ENCODE results near the gene ROBO2. TPM values are rescaled to one million over a fixed set of nuclear protein-coding genes. Genes with fewer than 3 reads are reported as not detected.

ROBO2 gene
- total and polyA plus RNA-seq, 3 donors from 2014 or later, result 16.1 to 23.3 (median 17.7) TPM

DNA sequence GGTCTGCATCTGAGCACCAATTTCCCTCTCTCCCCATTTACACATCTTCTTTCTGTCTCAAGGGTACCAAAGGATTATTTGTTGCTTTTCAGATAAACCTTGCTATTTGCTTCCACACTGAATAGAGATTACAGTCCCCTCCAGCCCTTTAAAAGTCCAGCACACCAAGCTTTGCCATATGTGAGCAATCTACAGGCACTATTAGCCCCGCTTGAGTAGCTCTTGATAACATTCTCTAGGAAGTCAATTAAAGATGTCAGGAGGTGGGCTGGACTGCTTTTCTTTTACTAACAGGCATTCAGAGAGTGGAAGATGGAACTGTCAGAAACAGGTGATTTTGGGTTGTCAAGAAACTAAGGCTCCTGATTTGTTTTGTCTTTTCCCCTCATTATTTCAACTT, 417.0 kb downstream of the ROBO2 start:
- TF ChIP-seq, protein P1, sequence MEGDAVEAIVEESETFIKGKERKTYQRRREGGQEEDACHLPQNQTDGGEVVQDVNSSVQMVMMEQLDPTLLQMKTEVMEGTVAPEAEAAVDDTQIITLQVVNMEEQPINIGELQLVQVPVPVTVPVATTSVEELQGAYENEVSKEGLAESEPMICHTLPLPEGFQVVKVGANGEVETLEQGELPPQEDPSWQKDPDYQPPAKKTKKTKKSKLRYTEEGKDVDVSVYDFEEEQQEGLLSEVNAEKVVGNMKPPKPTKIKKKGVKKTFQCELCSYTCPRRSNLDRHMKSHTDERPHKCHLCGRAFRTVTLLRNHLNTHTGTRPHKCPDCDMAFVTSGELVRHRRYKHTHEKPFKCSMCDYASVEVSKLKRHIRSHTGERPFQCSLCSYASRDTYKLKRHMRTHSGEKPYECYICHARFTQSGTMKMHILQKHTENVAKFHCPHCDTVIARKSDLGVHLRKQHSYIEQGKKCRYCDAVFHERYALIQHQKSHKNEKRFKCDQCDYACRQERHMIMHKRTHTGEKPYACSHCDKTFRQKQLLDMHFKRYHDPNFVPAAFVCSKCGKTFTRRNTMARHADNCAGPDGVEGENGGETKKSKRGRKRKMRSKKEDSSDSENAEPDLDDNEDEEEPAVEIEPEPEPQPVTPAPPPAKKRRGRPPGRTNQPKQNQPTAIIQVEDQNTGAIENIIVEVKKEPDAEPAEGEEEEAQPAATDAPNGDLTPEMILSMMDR (IDR thresholded peaks at IDR 0.05), result no peak
- no peak for TF ChIP-seq POLR2A (IDR thresholded peaks at IDR 0.05)
- WGBS, 2 donors, result 71 to 93% methylated on average over 1 of the region's 1 CpG
- H3K4me3 ChIP-seq, result no peak overlapping the region
- no peaks in the 10 kb centered on the region for H3K27me3 ChIP-seq
- H3K27ac ChIP-seq, result no peak overlapping the region
- DNase-seq, result no peak
- intact Hi-C loops (cut with DNase I; ENCODE audit: low total_unique reads), result no loop called here
- no peaks in the 10 kb centered on the region for H3K36me3 ChIP-seq (ENCODE audit: low read depth, missing control alignments)
- no peaks in the 10 kb centered on the region for H3K4me1 ChIP-seq
- no peaks in the 10 kb centered on the region for H3K9me3 ChIP-seq

DNA sequence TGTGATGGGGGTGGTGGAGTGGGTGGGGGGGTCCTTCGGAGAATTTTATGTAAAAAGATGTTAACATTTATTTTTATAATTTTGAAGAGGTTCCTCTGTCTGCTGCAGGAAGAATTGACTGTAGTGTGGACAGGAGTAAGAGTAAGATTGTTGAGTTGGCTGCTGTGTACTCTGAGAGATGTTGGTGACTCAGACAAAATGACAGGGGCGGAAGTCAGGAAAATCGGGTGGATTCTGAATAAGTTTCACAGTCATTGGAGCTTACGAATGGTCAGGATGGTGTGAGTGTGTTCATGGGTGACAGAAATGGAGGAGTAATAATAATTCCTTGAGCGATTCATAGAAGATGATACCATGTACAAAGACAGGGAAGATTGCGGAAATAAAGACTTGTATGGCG, 420.0 kb downstream of the ROBO2 start:
- intact Hi-C loops (cut with DNase I; ENCODE audit: low total_unique reads), result no loop called here
- Histone ChIP-seq H3K9me3 (no peaks in the 10 kb centered on the region), H3K27ac (no peak overlapping the region), H3K4me1 (no peaks in the 10 kb centered on the region), H3K27me3 (no peaks in the 10 kb centered on the region), H3K36me3 (ENCODE audit: low read depth, missing control alignments) (no peaks in the 10 kb centered on the region), H3K4me3 (no peak overlapping the region)
- 93 to 97% methylated on average over 6 to 7 of the region's 7 CpGs for WGBS, 2 donors
- no peak for TF ChIP-seq POLR2A (IDR thresholded peaks at IDR 0.05)
- TF ChIP-seq, protein P1 (IDR thresholded peaks at IDR 0.05), result no peak
- DNase-seq, result no peak

DNA sequence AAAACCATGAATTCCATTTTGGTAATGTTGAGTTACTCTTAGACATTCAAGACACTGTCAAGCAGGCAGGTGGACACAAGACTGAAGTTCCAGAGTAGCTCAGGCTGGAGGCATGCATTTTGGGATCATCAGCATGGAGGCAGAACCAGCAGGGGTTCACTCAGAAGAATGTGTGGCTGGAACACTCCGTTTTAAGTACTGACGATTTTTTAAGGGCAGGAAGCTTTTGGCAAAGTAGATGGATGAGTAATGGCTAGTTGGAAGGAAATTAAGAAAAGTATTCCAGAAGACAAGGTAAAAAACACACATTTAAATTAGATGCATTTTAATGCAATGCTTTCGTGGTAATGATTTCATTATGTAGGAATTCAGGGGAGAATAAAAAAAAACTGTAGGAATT, 420.4 kb downstream of the ROBO2 start:
- intact Hi-C loops (cut with DNase I; ENCODE audit: low total_unique reads), result no loop called here
- H3K9me3 ChIP-seq, result no peaks in the 10 kb centered on the region
- no peaks in the 10 kb centered on the region for H3K36me3 ChIP-seq (ENCODE audit: low read depth, missing control alignments)
- H3K27ac ChIP-seq, result no peak overlapping the region
- DNase-seq, result no peak
- TF ChIP-seq, protein P1 (IDR thresholded peaks at IDR 0.05), result no peak
- no peak for TF ChIP-seq POLR2A (IDR thresholded peaks at IDR 0.05)
- H3K4me3 ChIP-seq, result no peak overlapping the region
- WGBS, 2 donors, result 67 to 68% methylated on average over 3 of the region's 3 CpGs
- no peaks in the 10 kb centered on the region for H3K4me1 ChIP-seq
- H3K27me3 ChIP-seq, result no peaks in the 10 kb centered on the region

DNA sequence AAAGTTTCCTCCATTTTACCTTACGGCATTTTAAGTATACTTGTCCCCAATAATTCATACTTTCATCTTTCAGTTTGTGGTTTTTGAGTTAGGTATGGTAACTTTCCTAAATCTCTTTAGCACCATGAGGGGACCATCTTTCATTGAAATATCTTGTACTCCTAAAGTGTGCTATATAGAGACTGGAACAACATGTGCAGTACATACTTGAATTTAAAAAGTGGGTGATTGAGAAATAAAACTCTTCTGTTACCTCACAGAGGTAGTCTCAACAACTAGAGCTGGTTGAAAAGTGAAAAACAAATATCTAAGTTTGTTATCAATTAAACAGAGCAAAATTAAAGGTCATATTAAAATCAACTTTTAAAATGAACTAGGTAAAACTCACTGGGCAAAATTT, 423.1 kb downstream of the ROBO2 start:
- Histone ChIP-seq H3K27me3 (no peaks in the 10 kb centered on the region), H3K27ac (no peak overlapping the region), H3K4me3 (no peak overlapping the region), H3K9me3 (no peaks in the 10 kb centered on the region), H3K36me3 (ENCODE audit: low read depth, missing control alignments) (no peaks in the 10 kb centered on the region), H3K4me1 (peaks cover 3% of the 10 kb centered on the region)
- 0% methylated on average over 1 of the region's 1 CpG for WGBS, 2 donors
- no peak for TF ChIP-seq POLR2A (IDR thresholded peaks at IDR 0.05)
- TF ChIP-seq, protein P1 (IDR thresholded peaks at IDR 0.05), result no peak
- intact Hi-C loops (cut with DNase I; ENCODE audit: low total_unique reads), result no loop called here
- no peak for DNase-seq

DNA sequence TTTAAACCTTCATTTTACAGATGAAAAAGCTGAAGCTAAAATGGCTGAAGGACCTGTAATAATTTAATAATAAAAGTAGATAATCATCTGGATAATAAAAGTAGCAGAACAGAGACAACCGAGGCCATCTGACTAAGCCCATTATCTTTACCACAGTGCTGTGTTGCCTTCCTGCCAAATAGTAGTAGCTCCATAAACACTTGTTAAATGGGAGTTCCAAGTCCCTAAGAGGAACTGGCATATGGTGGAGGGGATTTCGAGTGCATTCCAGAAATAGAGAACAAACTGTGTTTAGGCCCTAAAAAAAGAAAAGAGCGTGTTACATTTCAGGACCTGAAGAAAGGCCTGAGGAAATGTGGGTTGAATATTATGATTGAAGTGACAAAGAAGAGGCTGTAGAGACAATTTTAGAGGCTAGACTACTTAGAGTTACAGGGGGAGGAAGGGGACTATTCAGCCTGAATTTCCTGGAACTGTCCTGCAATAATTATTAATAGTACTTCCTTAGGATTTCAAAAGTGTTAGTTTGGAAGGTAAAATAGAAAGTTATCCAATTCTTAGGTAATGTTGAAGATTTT, 424.3 kb downstream of the ROBO2 start:
- WGBS, 2 donors, result 51 to 54% methylated on average over 3 of the region's 3 CpGs
- no peak overlapping the region for H3K27ac ChIP-seq

More for the DNA sequence above, 424.3 kb downstream of the ROBO2 start:
- DNase-seq, result no peak
- peaks cover 6% of the 10 kb centered on the region for H3K4me1 ChIP-seq
- no peak overlapping the region for H3K4me3 ChIP-seq
- H3K36me3 ChIP-seq (ENCODE audit: low read depth, missing control alignments), result no peaks in the 10 kb centered on the region
- TF ChIP-seq, protein P1 (IDR thresholded peaks at IDR 0.05), result no peak
- no peak for TF ChIP-seq POLR2A (IDR thresholded peaks at IDR 0.05)
- no peaks in the 10 kb centered on the region for H3K27me3 ChIP-seq
- intact Hi-C loops (cut with DNase I; ENCODE audit: low total_unique reads), result no loop called here
- H3K9me3 ChIP-seq, result no peaks in the 10 kb centered on the region
